ENCODE measurements around the gene ASB1.
"Not testable (repeated sequence)": the region's sequence is repeated elsewhere in the genome, so short reads cannot be mapped to it uniquely, and the experiment has no call there.

ASB1 gene

DNA sequence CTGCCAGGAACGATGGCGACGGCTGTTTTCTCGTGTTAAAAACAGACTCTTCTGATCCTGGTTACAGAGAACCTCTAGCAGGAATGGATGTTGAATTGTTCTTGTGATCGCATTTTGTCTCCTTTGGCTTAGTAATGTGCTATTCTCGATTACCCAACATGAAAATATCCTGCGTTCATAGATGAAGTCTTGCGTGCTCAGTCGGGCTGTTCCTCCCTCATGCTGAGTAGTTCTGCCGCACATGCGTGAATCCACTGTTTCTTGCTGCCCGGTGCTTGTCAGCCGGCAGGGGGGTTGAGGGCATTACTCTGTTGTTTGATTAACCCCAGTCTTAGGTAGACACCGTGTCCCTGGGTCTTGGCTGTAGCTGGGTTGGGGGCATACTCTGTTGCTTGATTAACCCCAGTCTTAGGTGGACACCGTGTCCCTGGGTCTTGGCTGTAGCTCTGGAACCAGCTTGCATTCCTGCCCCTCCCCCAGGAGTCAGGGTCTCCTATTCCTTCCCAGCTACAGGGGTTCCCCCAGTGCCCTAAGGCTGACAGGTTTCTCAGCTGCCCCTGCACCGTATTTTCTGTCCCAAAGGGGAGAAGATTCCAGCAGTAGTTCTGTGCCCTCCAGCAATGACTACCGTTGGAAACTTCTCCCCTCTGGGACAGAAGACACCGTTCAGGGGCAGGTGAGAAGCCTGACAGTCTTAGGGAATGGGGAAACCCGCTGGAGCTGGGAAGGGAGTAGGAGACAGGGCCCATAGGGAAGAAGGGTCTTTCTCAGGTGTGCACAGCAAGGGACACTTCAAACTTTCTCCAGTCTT, 22.1 kb upstream of the ASB1 start:
- peak in 1 of 2 experiments; percentile 69 for DNase-seq

DNA sequence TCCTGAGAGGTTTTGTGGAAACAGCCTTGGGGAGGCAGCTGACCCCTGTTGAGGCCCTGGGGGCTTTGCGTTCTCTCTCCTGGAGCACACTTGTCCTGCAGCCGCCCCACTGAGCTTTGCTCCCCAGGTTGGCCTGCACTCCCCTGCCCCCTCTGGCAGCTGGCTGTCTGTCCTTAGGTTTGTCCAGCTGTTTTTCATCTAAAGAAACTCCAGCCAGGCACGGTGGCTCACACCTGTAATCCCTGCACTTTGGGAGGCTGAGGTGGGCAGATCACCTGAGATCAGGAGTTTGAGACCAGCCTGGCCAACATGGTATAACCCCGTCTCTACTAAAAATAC, 21.5 kb upstream of the ASB1 start:
- not testable (repeated sequence) for DNase-seq

DNA sequence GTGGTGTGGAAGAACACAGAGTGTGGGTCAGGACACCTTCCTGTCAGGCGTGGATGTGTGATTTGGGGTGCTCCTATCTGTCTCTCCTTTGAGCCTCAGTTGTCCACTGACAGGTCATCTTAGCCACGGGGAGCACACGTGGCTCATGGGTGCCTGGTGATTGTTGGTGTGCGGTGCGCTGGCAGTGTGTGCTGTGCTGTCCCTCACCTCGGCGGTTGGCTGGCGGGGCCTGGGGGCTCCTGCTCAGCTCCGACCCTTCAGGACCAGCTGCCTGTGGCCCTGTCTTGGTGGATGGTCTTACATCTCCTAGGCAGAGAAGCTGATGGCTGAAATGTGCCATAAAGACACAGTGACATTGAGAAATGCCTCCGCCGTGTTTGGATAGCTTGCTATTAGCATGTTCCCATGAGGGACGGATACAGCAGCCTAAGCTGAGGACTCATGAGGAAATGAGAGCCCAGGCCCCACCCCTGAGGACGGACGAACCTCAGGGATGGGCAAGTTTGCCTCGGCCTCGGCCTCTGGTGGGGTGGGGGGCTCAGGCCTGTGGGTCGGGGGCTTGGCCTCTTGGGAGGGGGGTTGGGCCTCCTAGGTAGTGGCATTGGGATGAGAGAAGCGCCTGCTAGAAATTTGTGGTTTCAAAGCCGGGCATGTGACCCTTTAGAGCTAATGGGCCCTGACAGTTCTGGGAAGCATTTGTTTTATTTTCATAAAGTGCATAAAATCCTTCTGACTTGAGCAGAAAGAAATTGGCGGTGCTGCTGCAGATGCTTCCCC, 20.3 kb upstream of the ASB1 start:
- no peak for DNase-seq

DNA sequence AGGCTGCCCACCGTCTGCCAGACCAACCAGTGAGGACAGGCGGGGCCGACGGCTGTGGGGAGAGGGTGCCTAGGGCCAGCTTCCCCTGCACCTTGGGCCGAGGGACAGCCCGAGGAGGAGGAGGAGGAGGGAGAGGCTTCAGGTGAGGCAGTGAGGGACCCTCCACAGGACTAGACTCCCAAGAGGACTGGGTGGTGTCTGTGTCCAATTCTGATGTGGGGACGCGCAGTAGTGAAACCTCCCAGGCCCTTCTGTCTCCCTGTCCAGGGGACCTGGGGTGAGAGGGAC, 19.8 kb upstream of the ASB1 start:
- DNase-seq, result no peak

DNA sequence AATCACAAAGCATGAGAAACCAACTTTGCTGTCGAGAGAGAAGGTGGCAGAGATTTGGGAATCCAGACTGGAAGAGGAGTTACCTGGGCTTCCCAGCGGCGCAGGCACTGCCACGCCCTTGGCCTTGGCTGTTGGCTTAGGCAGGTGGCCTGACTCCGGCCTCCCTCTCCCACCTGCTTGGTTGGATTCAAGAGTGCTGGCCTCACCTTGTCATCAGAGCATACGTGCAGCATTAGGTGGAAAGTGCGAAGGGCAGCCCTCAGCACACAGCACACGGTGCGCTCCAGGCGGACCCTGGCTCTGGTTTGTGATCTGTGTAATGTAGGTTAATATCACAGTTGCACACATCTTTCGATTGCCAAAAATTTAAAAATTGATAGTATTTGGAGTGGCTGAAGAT, 19.2 kb upstream of the ASB1 start:
- no peak for DNase-seq

DNA sequence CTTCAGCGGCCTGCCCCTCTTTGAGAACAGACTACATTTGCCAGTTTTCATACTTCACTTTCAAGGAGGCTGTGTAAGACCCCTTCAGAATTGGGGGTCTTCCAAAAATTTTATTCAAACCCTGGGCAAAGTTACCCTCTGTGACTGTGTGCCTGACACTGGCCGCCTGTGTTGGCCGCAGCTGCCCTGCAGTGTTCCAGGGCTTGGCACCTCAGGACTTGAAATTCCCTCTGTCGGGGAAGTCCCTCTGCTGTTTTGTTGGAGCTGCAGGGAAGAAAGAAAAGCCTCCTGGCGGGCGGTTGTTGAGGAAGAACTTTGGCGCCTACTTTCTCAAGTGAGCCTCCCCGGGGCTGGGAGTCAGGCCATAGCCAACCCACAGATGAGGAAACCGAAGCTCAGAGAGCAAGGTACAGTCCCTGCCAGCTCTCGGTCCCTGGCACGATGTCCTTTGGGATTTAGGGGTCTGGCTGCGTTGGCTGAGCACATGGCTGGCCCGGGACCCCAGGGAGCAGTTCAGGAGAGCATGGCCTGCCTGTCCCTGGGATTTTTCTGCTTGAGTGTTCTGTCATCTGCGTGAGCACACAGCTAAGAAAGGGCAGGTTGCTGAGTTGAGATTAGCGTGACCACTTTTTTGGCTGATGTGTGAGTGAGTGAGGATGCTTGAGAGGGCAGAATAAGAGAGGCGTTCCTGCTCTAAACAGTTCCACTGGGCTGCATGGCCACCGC, 17.9 kb upstream of the ASB1 start:
- DNase-seq, result no peak

DNA sequence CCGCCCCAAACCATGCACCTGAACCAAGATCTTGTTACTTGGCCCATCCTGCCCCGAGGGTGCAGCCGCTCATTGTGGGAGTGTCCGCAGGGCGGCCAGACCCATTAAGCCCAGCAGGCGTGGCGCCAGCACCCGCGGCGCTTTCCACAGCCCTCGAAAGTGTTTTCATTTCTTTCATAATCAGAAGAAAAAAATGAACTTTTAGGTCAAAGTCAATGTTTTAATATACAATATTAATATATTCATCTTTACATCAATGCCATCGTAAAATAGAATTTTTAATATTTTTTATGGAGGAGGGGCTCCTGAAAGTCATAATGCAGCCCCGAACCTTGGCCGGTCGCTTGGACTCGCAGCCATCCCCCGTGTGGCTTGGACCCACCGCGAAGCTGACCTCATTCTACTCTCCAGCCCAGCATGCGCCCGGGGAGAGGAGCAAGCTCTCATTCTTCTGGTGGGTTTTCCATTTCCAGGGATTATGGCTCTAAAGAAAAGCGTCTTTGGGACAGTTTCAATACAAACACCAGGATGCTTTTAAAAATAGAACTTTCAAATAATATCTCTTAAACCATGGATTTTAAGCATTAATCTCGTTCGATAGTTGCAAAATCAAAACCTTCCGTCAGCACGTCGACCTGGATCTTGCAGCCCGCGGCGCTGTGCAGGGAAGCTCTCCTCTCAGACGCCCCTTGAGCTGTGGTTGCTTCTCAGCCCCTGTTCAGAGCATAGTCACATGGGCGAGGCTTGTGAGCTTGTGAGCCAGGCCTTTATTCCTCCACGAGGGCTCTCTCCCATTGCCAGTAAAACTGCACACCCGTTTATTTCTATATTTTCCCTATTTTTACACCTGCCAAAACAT, 17.2 kb upstream of the ASB1 start:
- no peak for DNase-seq

DNA sequence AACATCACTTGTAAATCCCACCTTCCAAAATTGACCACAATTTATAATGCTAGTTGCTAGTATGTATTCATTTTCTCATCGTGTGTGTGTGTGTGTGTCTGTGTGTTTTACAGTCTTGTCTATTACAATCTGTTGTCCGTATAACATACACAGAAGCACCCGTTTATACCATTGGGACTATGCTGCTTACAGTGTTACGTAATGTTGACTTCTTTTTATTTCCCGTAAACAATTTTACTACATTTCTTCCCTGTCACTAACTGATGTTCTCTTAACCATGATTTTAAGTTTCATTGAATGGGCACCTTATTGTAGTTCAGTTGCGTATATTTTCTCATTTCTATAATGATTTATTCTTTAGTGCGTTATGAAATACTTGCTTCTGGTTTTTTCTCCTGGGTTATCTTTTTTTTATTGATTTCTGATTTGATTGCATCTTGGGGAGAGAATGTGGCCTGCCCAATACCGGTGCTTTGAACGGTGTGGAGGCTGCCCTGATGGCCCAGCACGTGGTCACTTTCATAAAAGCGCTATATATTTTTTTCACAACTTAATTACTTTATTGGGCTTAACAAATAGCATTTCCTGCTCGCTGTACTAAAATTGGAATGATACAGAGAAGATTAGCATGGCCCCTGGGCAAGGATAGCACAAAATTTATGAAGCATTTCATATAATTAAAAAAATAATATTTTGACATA, 14.5 kb upstream of the ASB1 start:
- DNase-seq, result no peak

DNA sequence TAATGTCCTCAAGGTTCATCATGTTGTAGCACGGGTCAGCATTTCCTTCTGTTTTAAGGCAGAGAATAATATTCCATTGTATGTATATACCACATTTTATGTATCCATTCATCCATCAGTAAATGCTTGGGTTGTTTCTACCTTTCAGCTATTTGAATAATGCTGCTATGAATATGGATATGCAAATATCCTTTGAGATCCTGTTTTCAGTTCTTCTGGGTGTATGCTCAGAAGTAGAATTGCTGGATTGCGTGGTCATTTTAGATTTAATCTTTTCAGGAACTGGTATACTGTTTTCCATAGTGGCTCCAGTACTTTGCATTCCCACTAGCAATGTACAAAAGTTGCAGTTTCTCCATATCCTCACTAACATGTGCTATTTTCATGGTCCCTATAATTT, 13.4 kb upstream of the ASB1 start:
- no peak for DNase-seq

DNA sequence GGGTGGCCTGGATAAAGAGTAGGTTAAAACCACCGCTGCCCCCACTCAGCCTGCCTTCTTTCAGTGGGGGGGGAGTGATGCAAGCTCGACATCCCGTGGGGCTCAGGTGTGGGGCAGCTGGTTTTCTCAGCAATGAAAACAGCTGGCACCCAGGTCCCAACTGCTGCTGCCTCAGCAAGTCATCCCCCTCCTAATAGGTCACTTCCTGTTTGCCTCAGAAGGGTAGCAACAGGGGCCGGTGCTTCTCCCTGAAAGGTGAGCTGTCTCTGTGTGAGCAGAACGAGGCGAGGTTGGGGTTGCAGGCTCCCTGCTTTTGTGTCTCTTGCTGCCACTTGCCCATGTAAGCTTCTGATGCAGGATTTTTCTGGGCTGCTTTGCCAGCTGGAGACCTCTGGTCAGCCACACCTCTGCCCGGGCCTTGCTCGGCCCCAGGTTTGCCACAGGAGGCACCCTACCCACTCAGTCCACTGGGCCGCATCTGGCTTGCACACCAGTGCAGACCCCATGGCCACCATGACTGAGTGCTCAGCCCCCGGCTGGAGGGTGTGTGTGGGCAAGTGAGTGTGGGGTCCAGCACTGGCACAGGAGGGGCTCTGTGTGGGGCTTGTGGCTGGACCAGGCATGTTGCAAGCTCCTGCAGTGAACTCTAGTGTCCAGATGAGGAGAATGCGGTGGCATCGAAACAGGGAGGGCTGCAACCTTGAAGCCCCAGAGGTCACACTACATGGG, 11.5 kb upstream of the ASB1 start:
- peak; percentile 77 to 81 for DNase-seq

DNA sequence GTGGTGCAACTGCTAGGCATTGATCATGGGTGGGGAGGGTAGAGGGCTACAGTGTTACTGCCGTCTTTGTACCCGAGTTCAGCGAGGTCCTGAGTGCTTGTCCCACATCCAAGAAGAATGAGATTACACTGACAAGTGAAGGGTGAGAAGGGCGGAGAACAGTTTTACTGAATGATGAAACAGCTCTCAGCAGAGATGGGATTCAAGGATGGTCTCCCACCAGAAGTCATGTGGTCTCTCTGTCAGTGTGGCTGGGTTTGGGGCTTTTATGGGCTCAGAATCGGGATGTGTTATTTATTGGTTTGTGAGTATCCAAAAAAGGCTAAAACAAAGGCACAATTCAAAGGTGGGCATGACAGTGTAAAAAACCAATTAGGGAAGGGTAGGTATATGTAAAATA, 10.8 kb upstream of the ASB1 start:
- DNase-seq, result no peak

DNA sequence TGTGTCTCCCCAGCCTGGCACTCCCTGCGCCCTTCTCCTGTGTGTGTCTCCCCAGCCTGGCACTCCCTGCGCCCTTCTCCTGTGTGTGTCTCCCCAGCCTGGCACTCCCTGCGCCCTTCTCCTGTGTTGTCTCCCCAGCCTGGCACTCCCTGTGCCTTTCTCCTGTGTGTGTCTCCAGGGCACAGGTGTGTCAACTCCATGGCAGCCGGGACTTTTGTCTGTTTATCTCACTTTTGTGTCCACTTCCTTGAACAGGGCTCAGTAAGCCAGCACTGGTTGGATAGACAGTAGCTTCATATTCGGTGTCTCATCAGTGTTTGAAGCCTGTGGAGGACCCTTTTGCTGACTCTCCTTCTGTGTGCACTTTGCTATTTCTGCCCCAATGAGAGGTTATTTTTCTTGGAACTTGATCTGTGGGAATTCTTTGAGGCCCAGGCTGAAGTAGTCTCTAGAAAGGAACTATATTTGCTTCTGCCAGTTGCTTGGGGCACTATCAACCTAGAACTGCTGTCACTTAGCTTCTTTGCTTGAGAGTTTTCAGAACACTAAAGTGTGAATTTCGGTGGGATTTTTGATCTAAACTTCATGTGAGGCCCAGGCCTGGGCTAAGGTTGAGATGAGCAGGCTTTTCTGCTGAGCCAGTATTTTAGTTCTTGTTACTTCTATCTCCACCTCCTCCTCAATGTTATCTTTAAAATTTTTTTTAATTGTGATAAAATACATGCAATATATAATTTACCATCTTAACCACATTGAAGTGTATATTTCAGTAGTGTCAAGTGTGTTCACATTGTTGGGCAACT, 8.3 kb upstream of the ASB1 start:
- no peak for DNase-seq

DNA sequence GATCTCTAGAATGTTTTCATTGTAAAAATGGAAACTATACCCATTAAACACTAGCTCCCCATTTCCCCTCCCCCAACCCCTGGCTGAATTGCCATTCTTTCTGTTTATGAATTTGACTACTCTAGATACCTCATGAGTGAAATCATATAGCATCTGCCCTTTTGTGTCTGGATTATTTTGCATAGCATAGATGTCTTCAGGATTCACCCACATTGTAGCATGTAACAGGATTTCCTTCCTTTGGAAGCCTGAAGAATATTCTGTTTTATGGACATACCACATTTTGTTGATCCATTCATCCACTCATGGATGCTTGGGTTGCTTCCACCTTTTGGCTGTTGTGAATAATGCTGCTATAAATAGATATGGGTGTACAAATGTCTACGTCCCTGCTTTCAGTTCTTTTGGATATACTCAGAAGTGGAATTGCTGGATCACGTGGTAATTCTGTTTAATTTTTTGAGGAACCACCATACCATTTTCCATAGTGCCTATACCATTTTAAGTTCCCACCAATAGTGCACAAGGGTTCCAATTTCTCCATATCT, 7.7 kb upstream of the ASB1 start:
- DNase-seq, result no peak

DNA sequence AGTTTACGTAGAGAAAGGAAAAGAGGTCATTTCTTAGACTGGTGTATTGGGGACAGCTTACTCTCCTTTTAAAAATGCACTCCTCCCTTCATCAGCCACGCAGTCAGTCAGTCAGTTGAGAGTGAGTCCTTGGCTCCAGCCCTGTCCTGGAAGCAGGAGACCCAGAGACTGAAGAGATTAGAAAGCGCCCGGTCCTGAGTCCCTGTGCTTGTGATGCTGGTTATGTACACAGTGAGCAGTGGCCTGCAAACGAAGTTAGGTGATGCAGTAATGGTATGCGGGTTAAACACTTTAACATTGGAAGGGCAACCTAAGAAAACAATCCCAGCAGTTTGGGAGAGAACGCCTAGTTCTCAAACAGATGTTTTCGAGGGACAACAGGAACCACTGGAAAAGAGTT, 6.3 kb upstream of the ASB1 start:
- no peak for DNase-seq

DNA sequence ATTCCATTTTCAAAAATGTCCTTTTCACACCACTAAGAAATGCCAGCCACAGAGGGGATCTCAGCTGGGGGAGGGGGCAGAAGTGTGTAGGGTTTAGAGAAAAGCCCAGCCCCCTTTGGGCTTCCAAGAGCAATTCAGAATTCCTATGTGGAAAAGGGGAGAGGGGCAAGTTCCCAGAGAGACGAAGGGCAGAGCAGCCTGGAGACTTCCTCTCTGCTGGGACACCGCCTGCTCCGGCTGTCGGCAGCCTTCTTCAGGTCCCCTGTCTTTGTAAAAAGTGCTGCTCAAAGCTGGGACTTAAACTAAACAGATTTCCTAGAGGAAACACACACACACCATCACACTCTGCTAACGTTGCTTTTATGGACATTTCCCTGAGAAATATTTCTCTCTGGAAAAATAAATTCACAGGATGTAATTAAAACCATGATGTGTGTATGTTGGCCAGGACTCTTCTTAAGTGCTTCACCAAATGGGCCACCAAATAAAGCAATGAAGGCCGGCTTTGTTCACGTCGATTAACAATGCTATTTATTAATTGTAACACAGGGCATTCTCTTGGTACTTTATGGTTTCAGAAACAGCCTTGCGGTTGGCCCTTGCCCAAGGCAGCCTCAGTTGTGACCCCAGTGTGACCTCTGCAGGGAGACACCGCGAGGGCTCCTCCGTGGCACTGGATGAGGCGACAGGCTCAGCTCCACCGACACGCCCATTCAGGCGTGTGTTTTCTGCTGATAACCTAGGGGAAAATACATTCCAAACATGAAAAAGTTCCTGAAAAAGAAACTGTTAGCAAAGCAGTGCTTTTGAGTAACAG, 5.6 kb upstream of the ASB1 start:
- no peak for DNase-seq

DNA sequence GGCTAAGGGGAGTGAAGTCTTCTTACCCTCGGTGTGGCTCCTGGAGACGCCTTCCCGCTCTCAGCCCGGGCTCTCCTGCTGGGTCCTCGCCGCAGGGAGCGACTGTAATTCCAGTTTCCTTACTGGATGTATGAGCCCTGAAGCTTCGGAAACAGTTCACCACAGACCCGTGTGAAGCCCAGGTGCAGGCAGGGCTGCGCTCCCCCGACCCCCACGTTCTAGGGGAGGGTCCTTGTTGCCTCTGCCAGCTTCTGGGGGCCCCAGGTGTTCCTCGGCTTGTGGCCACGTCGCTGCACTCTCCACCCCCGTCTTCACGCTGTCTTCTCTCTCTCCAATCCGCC, 5.1 kb upstream of the ASB1 start:
- no peak for DNase-seq

DNA sequence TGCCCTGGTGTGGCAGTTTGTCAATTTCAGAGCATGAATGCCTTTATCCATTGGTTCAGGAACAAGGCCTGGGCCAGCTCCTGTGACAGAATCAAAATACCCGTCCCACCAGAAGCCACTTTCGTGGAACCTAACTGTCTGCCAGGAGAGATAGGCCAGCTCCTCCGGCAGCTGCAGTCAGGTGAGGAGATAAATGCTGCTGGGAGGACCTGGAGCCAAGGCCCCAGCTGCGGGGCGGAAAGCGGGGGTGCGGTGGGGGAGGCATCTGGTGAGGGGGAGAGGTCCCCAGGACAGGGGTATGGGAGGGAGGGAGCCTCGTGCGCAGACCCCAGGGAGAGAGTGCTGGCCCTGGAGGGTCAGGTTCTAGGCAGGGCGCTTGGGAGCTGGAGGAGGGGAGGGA, 4.4 kb upstream of the ASB1 start:
- DNase-seq, result no peak

DNA sequence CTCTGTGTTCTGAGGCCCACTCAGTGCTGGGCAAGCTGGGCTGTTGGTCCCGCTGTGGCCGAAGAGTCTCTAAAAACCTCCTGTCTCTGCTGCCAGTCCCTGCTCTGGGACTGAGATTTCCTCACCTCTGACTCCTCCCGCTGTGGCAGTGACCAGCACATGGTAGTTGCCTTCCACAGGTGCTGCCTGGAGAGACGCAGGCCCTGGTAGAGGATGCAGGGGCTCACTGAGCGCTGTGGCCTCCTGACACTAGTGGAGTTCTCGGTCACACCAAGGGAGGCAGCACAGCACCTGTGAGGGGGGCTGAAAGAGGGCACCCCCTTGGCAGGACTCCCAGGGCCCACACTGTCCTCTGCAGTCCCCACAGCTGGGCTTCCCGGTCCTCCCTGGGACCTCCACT, 3.8 kb upstream of the ASB1 start:
- no peak for DNase-seq

DNA sequence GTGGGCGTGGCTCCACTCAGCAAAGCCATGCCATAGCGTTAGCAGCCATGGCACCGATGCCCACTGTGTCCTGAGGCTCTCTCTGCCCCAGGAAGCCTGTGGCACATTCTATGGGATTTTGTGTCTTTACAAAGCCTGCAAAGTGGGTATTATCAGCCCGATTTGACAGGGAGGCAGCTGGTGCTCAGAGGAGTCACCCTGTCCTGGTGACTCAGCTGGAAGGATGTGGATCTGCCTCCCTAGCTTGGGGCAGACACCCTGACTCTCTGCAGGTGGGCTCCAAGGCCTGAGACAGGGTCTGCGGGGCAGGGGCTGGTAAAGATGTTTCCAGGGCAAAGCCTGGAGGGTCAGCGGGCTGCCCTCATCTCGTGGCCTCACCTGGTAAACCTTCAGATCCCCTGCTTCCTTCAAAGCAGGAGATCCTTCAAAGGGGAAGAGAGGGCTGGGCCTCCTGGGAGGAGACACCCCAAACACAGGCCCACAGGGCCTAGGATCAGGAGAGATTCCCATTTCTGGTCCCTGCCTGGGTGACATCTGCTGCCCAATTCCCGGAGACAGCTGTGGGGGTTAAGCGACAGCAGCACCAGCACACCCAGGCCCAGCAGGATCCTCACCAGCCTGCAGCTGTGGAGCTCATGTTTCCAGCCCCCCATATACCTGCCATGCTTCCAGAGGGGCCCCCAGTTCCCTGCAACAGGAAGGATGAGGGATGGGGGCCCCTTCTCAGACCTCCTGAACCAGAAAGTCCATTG, 3.0 kb upstream of the ASB1 start:
- no peak for DNase-seq
